SK-N-SH (cell line): ENCODE data around the gene MYBBP1A. TPM values are rescaled to one million over a fixed set of nuclear protein-coding genes. Genes with fewer than 3 reads are reported as not detected.

ENCODE experiments used
- CTCF ChIA-PET: fragments of 300-600, 350-600 bp; formaldehyde crosslinking; extraction: SDS; loops from one replicate; lab custom pipeline; 2021; lab: Yijun Ruan, JAX
- POLR2A ChIA-PET: fragments of 350-600 bp; sonication (Branson Sonifier 250); formaldehyde crosslinking; extraction: SDS; loops from one replicate; lab custom pipeline; 2020; ENCODE audit warnings: antibody characterized with exemption, inconsistent platforms; lab: Yijun Ruan, JAX
- DNase-seq: peaks from one replicate; pipeline ENCODE4 v3.0.0; 2012
- H2AFZ ChIP-seq: fragments of 200-600 bp; sonication (generic); 2 replicates; pipeline ENCODE4 v1.8.1; 2016; ENCODE audit warnings: antibody characterized with exemption, mild to moderate bottlenecking, low read depth
- H3F3A ChIP-seq: fragments of 200-600 bp; sonication (generic); replicated peaks from 2 replicates; pipeline ENCODE3; 2016; ENCODE audit warnings: antibody characterized with exemption, mild to moderate bottlenecking; ENCODE audit not compliant: insufficient read depth
- H3K27ac ChIP-seq, 2 experiments: fragments of 200-500 bp in 1 of 2; fragments of 200-600 bp in 1 of 2; sonication (Bioruptor generic) in 1 of 2; sonication (generic), shearing (Covaris generic) in 1 of 2; 2 replicates each; pipeline versions ENCODE4 v1.5.1 to v1.6.1; 2014 to 2016; ENCODE audit warnings: low read depth in 2 of 2, inconsistent platforms in 1 of 2, low read length in 1 of 2, mild to moderate bottlenecking in 1 of 2, mixed read lengths in 1 of 2
- H3K27me3 ChIP-seq: fragments of 200-600 bp; sonication (generic), shearing (Covaris generic); 2 replicates; pipeline ENCODE4 v1.6.1; 2016; ENCODE audit warnings: mixed run types; ENCODE audit not compliant: insufficient read depth
- H3K36me3 ChIP-seq, 2 experiments: fragments of 200-500 bp in 1 of 2; fragments of 200-600 bp in 1 of 2; sonication (Bioruptor generic) in 1 of 2; sonication (generic) in 1 of 2; replicated peaks in 1 of 2; 2 replicates each; pipeline versions ENCODE3 to v1.5.1; 2014 to 2016; ENCODE audit warnings: low read length in 1 of 2, mild to moderate bottlenecking in 1 of 2; ENCODE audit not compliant: insufficient read depth in 2 of 2, control insufficient read depth in 1 of 2
- H3K4me1 ChIP-seq, 2 experiments: fragments of 200-500 bp in 1 of 2; fragments of 200-600 bp in 1 of 2; sonication (Bioruptor generic) in 1 of 2; sonication (generic), shearing (Covaris generic) in 1 of 2; 2 replicates each; pipeline versions ENCODE4 v1.5.1 to v1.6.1; 2014 to 2016; ENCODE audit warnings: low read depth in 1 of 2, low read length in 1 of 2, mixed run types in 1 of 2; ENCODE audit not compliant: insufficient read depth in 2 of 2, control insufficient read depth in 1 of 2
- H3K4me2 ChIP-seq: fragments of 200-600 bp; sonication (generic), shearing (Covaris generic); 2 replicates; pipeline ENCODE4 v1.6.1; 2017; ENCODE audit warnings: mixed run types
- H3K4me3 ChIP-seq, 2 experiments: fragments of 200-500 bp in 1 of 2; fragments of 200-600 bp in 1 of 2; sonication (Bioruptor generic) in 1 of 2; sonication (generic), shearing (Covaris generic) in 1 of 2; 2 replicates each; pipeline versions ENCODE4 v1.5.1 to v1.8.1; 2014 to 2016; ENCODE audit warnings: low read depth in 2 of 2, inconsistent platforms in 1 of 2, low read length in 1 of 2, mild to moderate bottlenecking in 1 of 2, mixed read lengths in 1 of 2, moderate library complexity in 1 of 2
- H3K79me2 ChIP-seq: fragments of 200-600 bp; sonication (generic); 2 replicates; pipeline ENCODE4 v1.8.1; 2017; ENCODE audit warnings: mild to moderate bottlenecking; ENCODE audit not compliant: insufficient read depth
- H3K9ac ChIP-seq: fragments of 200-600 bp; sonication (generic); 2 replicates; pipeline ENCODE4 v1.6.1; 2017; ENCODE audit warnings: mixed run types
- H3K9me2 ChIP-seq: fragments of 200-600 bp; sonication (generic); 2 replicates; pipeline ENCODE4 v1.6.1; 2017; ENCODE audit warnings: mixed run types
- H3K9me3 ChIP-seq: fragments of 200-600 bp; sonication (generic); 2 replicates; pipeline ENCODE4 v1.6.1; 2017; ENCODE audit warnings: mixed run types, mild to moderate bottlenecking, moderate library complexity
- H4K20me1 ChIP-seq: fragments of 200-600 bp; sonication (generic); 2 replicates; pipeline ENCODE4 v1.6.1; 2017; ENCODE audit warnings: mild to moderate bottlenecking, mixed run types; ENCODE audit not compliant: insufficient read depth
- CHD2 ChIP-seq: fragments of 150-350 bp; IDR thresholded peaks from 2 replicates; pipeline ENCODE4 v1.6.1; 2018; ENCODE audit warnings: low read length; ENCODE audit not compliant: partially characterized antibody
- ELF1 ChIP-seq: IDR thresholded peaks from 2 replicates; pipeline ENCODE4 v1.4.0; 2012
- EZH2phosphoT487 ChIP-seq: fragments of 200-600 bp; sonication (generic); IDR thresholded peaks from 2 replicates; pipeline ENCODE4 v1.6.1; 2017; ENCODE audit warnings: low read depth, mixed run types, mild to moderate bottlenecking, antibody characterized with exemption, moderate library complexity, borderline replicate concordance
- FOSL2 ChIP-seq: IDR thresholded peaks from 2 replicates; pipeline ENCODE4 v1.4.0; 2012; ENCODE audit warnings: low read depth, mild to moderate bottlenecking, moderate library complexity, borderline replicate concordance
- FOXJ3 ChIP-seq: sonication (generic); formaldehyde crosslinking; IDR thresholded peaks from 2 replicates; pipeline ENCODE4 v1.5.1; 2020; ENCODE audit warnings: mild to moderate bottlenecking, missing genetic modification reagents
- GABPA ChIP-seq: IDR thresholded peaks from 2 replicates; pipeline ENCODE4 v1.4.0; 2012; ENCODE audit warnings: low read depth, mild to moderate bottlenecking
- MEF2A ChIP-seq: IDR thresholded peaks from 2 replicates; pipeline ENCODE4 v1.4.0; 2012; ENCODE audit warnings: low read depth, borderline replicate concordance
- NRF1 ChIP-seq: IDR thresholded peaks from 2 replicates; pipeline ENCODE4 v1.6.1; 2012; ENCODE audit warnings: low read depth, mild to moderate bottlenecking, low read length
- POLR2AphosphoS5 ChIP-seq: IDR thresholded peaks from 2 replicates; pipeline ENCODE4 v1.6.1; 2012; ENCODE audit warnings: low read depth, low read length
- REST ChIP-seq: IDR thresholded peaks from 2 replicates; pipeline ENCODE4 v1.6.1; 2012; ENCODE audit warnings: mild to moderate bottlenecking, low read depth, low read length, moderate library complexity
- RFX5 ChIP-seq: IDR thresholded peaks from 2 replicates; pipeline ENCODE4 v1.6.1; 2012; ENCODE audit warnings: mild to moderate bottlenecking, improper control_type of control experiment, low read length
- RXRA ChIP-seq: IDR thresholded peaks from 2 replicates; pipeline ENCODE4 v1.4.0; 2012; ENCODE audit warnings: low read depth, mild to moderate bottlenecking, borderline replicate concordance
- TCF12 ChIP-seq: IDR thresholded peaks from 2 replicates; pipeline ENCODE4 v1.4.0; 2012
- YY1 ChIP-seq: IDR thresholded peaks from 2 replicates; pipeline ENCODE4 v1.4.0; 2012; ENCODE audit warnings: low read depth, mild to moderate bottlenecking
- WGBS: methylation state at CpG from one replicate; pipeline ENCODE4 v1.1.6; 2017; ENCODE audit warnings: low lambda C conversion rate; 5-methylcytosine and 5-hydroxymethylcytosine counted together
- polyA plus RNA-seq, 3 experiments: library from polyadenylated mRNA; depleted of rRNA; stranded (reverse); fragments of >200 nt; gene quantifications; 2 replicates each; pipeline ENCODE4 v1.2.3, GENCODE V29; 2012

The MYBBP1A gene
- polyA plus RNA-seq, 1 of the 3 experiments (the other 2 are of a cell fraction), result 93.0 TPM

GRCh38 chr17:4576729-4577322 lies 21.6 kb upstream of the MYBBP1A start:
- no peak overlapping the region for H3K4me3 ChIP-seq
- H3K4me1 ChIP-seq, result no peaks in the 10 kb centered on the region
- H3K9me3 ChIP-seq, result no peaks in the 10 kb centered on the region
- no peaks in the 10 kb centered on the region for H3F3A ChIP-seq
- ChIA-PET POLR2A (interaction anchor here (0.6 kb wide), 1 partner anchor 11 kb away, joined by 3 read pairs; no protein-coding TSS in a partner anchor), CTCF (interaction anchor here (1.3 to 5.6 kb wide), 3 partner anchors 10 to 49 kb away, joined by 4 to 28 read pairs (median 25); no protein-coding TSS in a partner anchor)
- no peak for DNase-seq
- H3K79me2 ChIP-seq, result no peaks in the 10 kb centered on the region
- H3K9ac ChIP-seq, result no peak overlapping the region
- H3K4me2 ChIP-seq, result no peak overlapping the region
- no peaks in the 10 kb centered on the region for H4K20me1 ChIP-seq
- no peaks in the 10 kb centered on the region for H3K9me2 ChIP-seq
- 61% methylated on average over 15 of the region's 18 CpGs for WGBS
- no peak overlapping the region for H2AFZ ChIP-seq
- H3K27ac ChIP-seq, result no peak overlapping the region
- no peaks in the 10 kb centered on the region for H3K36me3 ChIP-seq
- peaks cover 15% of the 10 kb centered on the region; the same call in 1 of the 2 replicates for H3K27me3 ChIP-seq
- TF ChIP-seq MEF2A (no peak), NRF1 (no peak), POLR2AphosphoS5 (no peak), TCF12 (no peak), ELF1 (no peak), CHD2 (no peak), GABPA (no peak), YY1 (no peak), FOSL2 (no peak)
- TF ChIP-seq, all 33 proteins: peak for 0

GRCh38 chr17:4576161-4576558 lies 21.0 kb upstream of the MYBBP1A start:
- Histone ChIP-seq H3K9me2 (no peaks in the 10 kb centered on the region), H3K36me3 (no peaks in the 10 kb centered on the region), H3K9me3 (no peaks in the 10 kb centered on the region), H3K4me2 (no peak overlapping the region), H3K27me3 (peaks cover 13% of the 10 kb centered on the region; the same call in 1 of the 2 replicates), H3F3A (no peaks in the 10 kb centered on the region), H3K79me2 (no peaks in the 10 kb centered on the region), H2AFZ (no peak overlapping the region), H3K27ac (no peak overlapping the region), H3K9ac (no peak overlapping the region), H3K4me1 (no peaks in the 10 kb centered on the region), H3K4me3 (no peak overlapping the region), H4K20me1 (no peaks in the 10 kb centered on the region)
- POLR2A ChIA-PET, result no interaction called here
- WGBS, result 71% methylated on average over 6 of the region's 6 CpGs
- DNase-seq, result no peak
- CTCF ChIA-PET, result interaction anchor here (1.3 to 5.6 kb wide), 3 partner anchors 9 to 50 kb away, joined by 4 to 28 read pairs (median 25); no protein-coding TSS in a partner anchor
- TF ChIP-seq FOXJ3 (CRISPR knock-in tag) (no peak), RXRA (no peak), CHD2 (no peak)

GRCh38 chr17:4574448-4575045 lies 19.4 kb upstream of the MYBBP1A start:
- Histone ChIP-seq H3K27me3 (peaks cover 24% of the 10 kb centered on the region; the same call in 1 of the 2 replicates), H3K9ac (no peak overlapping the region), H3K4me1 (no peaks in the 10 kb centered on the region), H3K9me2 (no peaks in the 10 kb centered on the region), H2AFZ (no peak overlapping the region), H3K36me3 (no peaks in the 10 kb centered on the region)
- WGBS, result 87% methylated on average over 8 of the region's 9 CpGs
- DNase-seq, result no peak
- TF ChIP-seq EZH2phosphoT487 (no peak), REST (no peak), RFX5 (no peak)
- TF ChIP-seq, all 33 proteins: peak for 0
- no peaks in the 10 kb centered on the region for H3K79me2 ChIP-seq
- H3K4me2 ChIP-seq, result no peak overlapping the region
- H4K20me1 ChIP-seq, result no peaks in the 10 kb centered on the region
- ChIA-PET POLR2A (no interaction called here), CTCF (interaction anchor here (1.1 to 5.6 kb wide), 3 partner anchors 8 to 51 kb away, joined by 3 to 28 read pairs (median 25); no protein-coding TSS in a partner anchor)
- no peak overlapping the region for H3K4me3 ChIP-seq
- no peak overlapping the region for H3K27ac ChIP-seq
- H3F3A ChIP-seq, result no peaks in the 10 kb centered on the region
- H3K9me3 ChIP-seq, result no peaks in the 10 kb centered on the region
